Suprapubic skin (tissue), 4 donors: Measurements from ENCODE around the gene CACNA1I.

Experiments
- EP300 ChIP-seq: sonication (generic); formaldehyde crosslinking; IDR thresholded peaks from one replicate; pipeline ENCODE4 v1.6.1; 2017; ENCODE audit warnings: antibody characterized with exemption
- POLR2A ChIP-seq, 2 donors: fragments of 450-650 bp; IDR thresholded peaks; one replicate each; pipeline ENCODE4 v1.6.1; 2017; ENCODE audit warnings: antibody characterized with exemption in 2 of 2, mild to moderate bottlenecking in 2 of 2, moderate library complexity in 2 of 2
- POLR2AphosphoS5 ChIP-seq, 3 donors: sonication (generic); formaldehyde crosslinking; IDR thresholded peaks; one replicate each; pipeline ENCODE4 v1.6.1; 2017; ENCODE audit warnings: antibody characterized with exemption in 3 of 3
- TF ChIP-seq, protein P1 (sequence below), 2 donors: fragments of 200-600 bp in 1 of 2; fragments of 450-650 bp in 1 of 2; sonication (generic) in 1 of 2; IDR thresholded peaks; one replicate each; pipeline ENCODE4 v1.5.1; 2016 to 2019; ENCODE audit warnings: antibody characterized with exemption in 2 of 2, mild to moderate bottlenecking in 1 of 2, moderate library complexity in 1 of 2

GRCh38 chr22:39617342-39617741 lies 46.8 kb downstream of the CACNA1I start:
- TF ChIP-seq, protein P1, sequence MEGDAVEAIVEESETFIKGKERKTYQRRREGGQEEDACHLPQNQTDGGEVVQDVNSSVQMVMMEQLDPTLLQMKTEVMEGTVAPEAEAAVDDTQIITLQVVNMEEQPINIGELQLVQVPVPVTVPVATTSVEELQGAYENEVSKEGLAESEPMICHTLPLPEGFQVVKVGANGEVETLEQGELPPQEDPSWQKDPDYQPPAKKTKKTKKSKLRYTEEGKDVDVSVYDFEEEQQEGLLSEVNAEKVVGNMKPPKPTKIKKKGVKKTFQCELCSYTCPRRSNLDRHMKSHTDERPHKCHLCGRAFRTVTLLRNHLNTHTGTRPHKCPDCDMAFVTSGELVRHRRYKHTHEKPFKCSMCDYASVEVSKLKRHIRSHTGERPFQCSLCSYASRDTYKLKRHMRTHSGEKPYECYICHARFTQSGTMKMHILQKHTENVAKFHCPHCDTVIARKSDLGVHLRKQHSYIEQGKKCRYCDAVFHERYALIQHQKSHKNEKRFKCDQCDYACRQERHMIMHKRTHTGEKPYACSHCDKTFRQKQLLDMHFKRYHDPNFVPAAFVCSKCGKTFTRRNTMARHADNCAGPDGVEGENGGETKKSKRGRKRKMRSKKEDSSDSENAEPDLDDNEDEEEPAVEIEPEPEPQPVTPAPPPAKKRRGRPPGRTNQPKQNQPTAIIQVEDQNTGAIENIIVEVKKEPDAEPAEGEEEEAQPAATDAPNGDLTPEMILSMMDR (IDR thresholded peaks at IDR 0.05), result no peak
- TF ChIP-seq POLR2A (IDR thresholded peaks at IDR 0.05) (no peak), EP300 (no peak), POLR2AphosphoS5 (IDR thresholded peaks at IDR 0.05) (no peak)
